Astrocyte (in vitro differentiated cells and primary cell): ENCODE measurements around the gene OCA2. TPM values are rescaled to one million over a fixed set of nuclear protein-coding genes. Genes with fewer than 3 reads are reported as not detected.

Source experiments
- DNase-seq: peaks from one replicate; pipeline ENCODE4 v3.0.0-alpha.2; 2010; ENCODE audit warnings: low read depth
- FAIRE-seq: peaks from 2 replicates; lab custom pipeline; 2011; peaks lifted over from hg19 to GRCh38; lab: Jason Lieb, UNC
- H2AFZ ChIP-seq: 2 replicates; pipeline ENCODE4 v1.6.0; 2012; ENCODE audit warnings: low read depth, low read length, inconsistent platforms
- H3K27ac ChIP-seq: 2 replicates; pipeline ENCODE4 v1.5.1; 2011; ENCODE audit warnings: low read depth, low read length, inconsistent platforms
- H3K27me3 ChIP-seq: 2 replicates; pipeline ENCODE4 v1.6.0; 2011; ENCODE audit warnings: low read length, inconsistent platforms; ENCODE audit not compliant: insufficient read depth
- H3K36me3 ChIP-seq: 2 replicates; pipeline ENCODE4 v1.5.1; 2011; ENCODE audit warnings: low read length, inconsistent platforms; ENCODE audit not compliant: insufficient read depth
- H3K4me1 ChIP-seq: 2 replicates; pipeline ENCODE4 v1.5.1; 2011; ENCODE audit warnings: low read length, inconsistent platforms; ENCODE audit not compliant: insufficient read depth
- H3K4me2 ChIP-seq: 2 replicates; pipeline ENCODE4 v1.6.0; 2012; ENCODE audit warnings: low read length, inconsistent platforms
- H3K4me3 ChIP-seq: 2 replicates; pipeline ENCODE4 v1.5.1; 2011; ENCODE audit warnings: low read depth, mild to moderate bottlenecking, low read length, inconsistent platforms; ENCODE audit not compliant: insufficient read depth
- H3K79me2 ChIP-seq: 2 replicates; pipeline ENCODE4 v1.6.0; 2012; ENCODE audit warnings: mild to moderate bottlenecking, low read length, inconsistent platforms; ENCODE audit not compliant: insufficient read depth
- H3K9ac ChIP-seq: 2 replicates; pipeline ENCODE4 v1.6.0; 2012; ENCODE audit warnings: mild to moderate bottlenecking, low read length, inconsistent platforms
- H3K9me3 ChIP-seq: 2 replicates; pipeline ENCODE4 v1.5.1; 2012; ENCODE audit warnings: low read depth, mild to moderate bottlenecking, low read length, inconsistent platforms; ENCODE audit not compliant: insufficient read depth
- H4K20me1 ChIP-seq: 2 replicates; pipeline ENCODE4 v1.6.0; 2012; ENCODE audit warnings: low read length, inconsistent platforms; ENCODE audit not compliant: insufficient read depth
- H3K27ac Mint-ChIP-seq: one replicate; pipeline ENCODE4 v1.8.0; 2021; ENCODE audit warnings: mild to moderate bottlenecking, mixed read lengths; ENCODE audit not compliant: unreplicated experiment
- H3K27me3 Mint-ChIP-seq: one replicate; pipeline ENCODE4 v1.8.0; 2021; ENCODE audit warnings: low read depth, mixed read lengths; ENCODE audit not compliant: unreplicated experiment
- H3K36me3 Mint-ChIP-seq: one replicate; pipeline ENCODE4 v1.8.0; 2021; ENCODE audit warnings: low read depth, mixed read lengths; ENCODE audit not compliant: unreplicated experiment
- H3K4me1 Mint-ChIP-seq: one replicate; pipeline ENCODE4 v1.8.0; 2021; ENCODE audit warnings: low read depth, mixed read lengths; ENCODE audit not compliant: unreplicated experiment
- H3K4me3 Mint-ChIP-seq: one replicate; pipeline ENCODE4 v1.8.0; 2021; ENCODE audit warnings: mild to moderate bottlenecking, moderate library complexity, mixed read lengths; ENCODE audit not compliant: unreplicated experiment
- H3K9me3 Mint-ChIP-seq: one replicate; pipeline ENCODE4 v1.8.0; 2021; ENCODE audit warnings: mild to moderate bottlenecking, mixed read lengths; ENCODE audit not compliant: unreplicated experiment
- CTCF ChIP-seq: IDR thresholded peaks from 2 replicates; pipeline ENCODE4 v1.5.1; 2011; ENCODE audit warnings: low read depth, mild to moderate bottlenecking, inconsistent platforms, low read length, moderate library complexity; ENCODE audit not compliant: insufficient read depth
- EZH2 ChIP-seq: IDR thresholded peaks from 2 replicates; pipeline ENCODE4 v1.6.1; 2012; ENCODE audit warnings: mild to moderate bottlenecking, low read length, inconsistent platforms; ENCODE audit not compliant: insufficient read depth
- total RNA-seq: library from RNA; stranded (reverse); gene quantifications from 2 replicates; pipeline ENCODE4 v1.2.1, GENCODE V29; 2021

Gene OCA2
- total RNA-seq, 1 donor from 2014 or later: 2.9 TPM

GRCh38 chr15:28091313-28091712, 7.8 kb downstream of the OCA2 start:
- no peak for FAIRE-seq

GRCh38 chr15:28086175-28086703, 12.9 kb downstream of the OCA2 start:
- peak; percentile 25 for DNase-seq
- H3K4me3 ChIP-seq: no peak overlapping the region
- no peaks in the 10 kb centered on the region for H4K20me1 ChIP-seq
- no peak overlapping the region for H3K4me2 ChIP-seq
- H3K9ac ChIP-seq: no peak overlapping the region
- H2AFZ ChIP-seq: no peak overlapping the region
- TF ChIP-seq CTCF: peak; percentile 55
- TF ChIP-seq EZH2: no peak
- Mint-ChIP-seq H3K4me1 (peaks cover 5% of the 10 kb centered on the region), H3K27ac (no peak overlapping the region), H3K27me3 (no peaks in the 10 kb centered on the region), H3K4me3 (no peak overlapping the region), H3K9me3 (peaks cover 15% of the 10 kb centered on the region), H3K36me3 (peaks cover 2% of the 10 kb centered on the region)
- H3K79me2 ChIP-seq: no peaks in the 10 kb centered on the region
- H3K9me3 ChIP-seq: peaks cover 9% of the 10 kb centered on the region
- H3K27me3 ChIP-seq: no peaks in the 10 kb centered on the region
- no peak for FAIRE-seq
- H3K4me1 ChIP-seq: no peaks in the 10 kb centered on the region
- no peaks in the 10 kb centered on the region for H3K36me3 ChIP-seq
- no peak overlapping the region for H3K27ac ChIP-seq

More at GRCh38 chr15:28091313-28091712, 7.8 kb downstream of the OCA2 start:
- DNase-seq: no peak
- Histone ChIP-seq H3K79me2 (no peaks in the 10 kb centered on the region), H3K9me3 (no peaks in the 10 kb centered on the region), H3K4me1 (peaks cover 8% of the 10 kb centered on the region), H3K4me2 (no peak overlapping the region), H4K20me1 (no peaks in the 10 kb centered on the region), H3K27ac (no peak overlapping the region), H3K4me3 (no peak overlapping the region), H3K36me3 (no peaks in the 10 kb centered on the region), H3K9ac (no peak overlapping the region), H3K27me3 (no peaks in the 10 kb centered on the region), H2AFZ (no peak overlapping the region)
- Mint-ChIP-seq H3K4me1 (no peaks in the 10 kb centered on the region), H3K27ac (no peak overlapping the region), H3K4me3 (no peak overlapping the region), H3K9me3 (peaks cover 15% of the 10 kb centered on the region), H3K27me3 (peaks cover 19% of the 10 kb centered on the region), H3K36me3 (peaks cover 5% of the 10 kb centered on the region)
- TF ChIP-seq EZH2: no peak

- no peaks in the 10 kb centered on the region for H3K27me3 Mint-ChIP-seq
- peaks cover 12% of the 10 kb centered on the region for H3K9me3 Mint-ChIP-seq
- FAIRE-seq: no peak
Observed at GRCh38 chr15:28085489-28086174, 13.5 kb downstream of the OCA2 start.

More at GRCh38 chr15:28085489-28086174, 13.5 kb downstream of the OCA2 start:
- peaks cover 2% of the 10 kb centered on the region for H3K36me3 Mint-ChIP-seq
- no peak overlapping the region for H3K27ac ChIP-seq
- H3K4me3 Mint-ChIP-seq: no peak overlapping the region
- no peak for TF ChIP-seq EZH2
- no peak for TF ChIP-seq CTCF
- no peaks in the 10 kb centered on the region for H4K20me1 ChIP-seq
- H3K9me3 ChIP-seq: peaks cover 9% of the 10 kb centered on the region
- no peak overlapping the region for H3K9ac ChIP-seq
- DNase-seq: no peak
- H3K4me1 ChIP-seq: no peaks in the 10 kb centered on the region
- no peak overlapping the region for H3K27ac Mint-ChIP-seq
- H3K4me3 ChIP-seq: no peak overlapping the region
- no peaks in the 10 kb centered on the region for H3K36me3 ChIP-seq
- no peaks in the 10 kb centered on the region for H3K79me2 ChIP-seq
- H3K27me3 ChIP-seq: no peaks in the 10 kb centered on the region
- H3K4me2 ChIP-seq: no peak overlapping the region
- H3K4me1 Mint-ChIP-seq: peaks cover 5% of the 10 kb centered on the region
- H2AFZ ChIP-seq: no peak overlapping the region
